HepG2 (cell line): ENCODE measurements around the gene THSD8. TPM values are rescaled to one million over a fixed set of nuclear protein-coding genes. Genes with fewer than 3 reads are reported as not detected.

Experiments used
- ETS1 ChIP-seq: sonication (generic); formaldehyde crosslinking; IDR thresholded peaks from 2 replicates; pipeline ENCODE4 v1.4.0; 2020; ENCODE audit warnings: missing genetic modification reagents
- FOSL1 ChIP-seq: sonication (generic); formaldehyde crosslinking; IDR thresholded peaks from 2 replicates; pipeline ENCODE4 v1.9.0; 2021; ENCODE audit warnings: missing genetic modification reagents, borderline replicate concordance
- FOXK1 ChIP-seq: sonication (generic); formaldehyde crosslinking; IDR thresholded peaks from 2 replicates; pipeline ENCODE4 v1.4.0; 2020; ENCODE audit warnings: low read depth, missing genetic modification reagents, borderline replicate concordance
- KDM1A ChIP-seq: IDR thresholded peaks from 2 replicates; pipeline ENCODE4 v1.6.1; 2016; ENCODE audit warnings: missing compliant biosample characterization
- NFE2 ChIP-seq: sonication (generic); formaldehyde crosslinking; IDR thresholded peaks from 2 replicates; pipeline ENCODE4 v1.4.0; 2020; ENCODE audit warnings: missing genetic modification reagents
- PITX1 ChIP-seq: sonication (generic); formaldehyde crosslinking; IDR thresholded peaks from 2 replicates; pipeline ENCODE4 v1.5.1; 2020; ENCODE audit warnings: mild to moderate bottlenecking, missing genetic modification reagents
- SNAPC4 ChIP-seq: sonication (generic); formaldehyde crosslinking; IDR thresholded peaks from 2 replicates; pipeline ENCODE4 v1.4.0; 2020; ENCODE audit warnings: mild to moderate bottlenecking, missing genetic modification reagents
- ZNF207 ChIP-seq: fragments of 450-650 bp; IDR thresholded peaks from 2 replicates; pipeline ENCODE4 v1.6.1; 2016; ENCODE audit warnings: antibody characterized with exemption, borderline replicate concordance
- ZNF589 ChIP-seq: sonication (generic); formaldehyde crosslinking; conservative IDR thresholded peaks from 2 replicates; pipeline ENCODE4 v1.8.0; 2022; ENCODE audit warnings: mild to moderate bottlenecking, moderate library complexity, missing genetic modification reagents
- ZNF652 ChIP-seq: IDR thresholded peaks from 2 replicates; pipeline ENCODE4 v1.6.1; 2016; ENCODE audit warnings: low read depth, borderline replicate concordance
- polyA plus RNA-seq, 8 experiments: library from polyadenylated mRNA; depleted of rRNA in 3 of 8; stranded (reverse) in 7 of 8; unstranded in 1 of 8; fragments of >200 nt; fragmentation: Illumina TruSeq in 4 of 8; extraction: Trizol in 4 of 8; gene quantifications; 2 replicates each; pipeline versions ENCODE4 v1.2.1 to v1.2.3, GENCODE V29; 2011 to 2016; ENCODE audit warnings: low read depth in 4 of 8, missing spikeins in 1 of 8, mixed read lengths in 1 of 8; ENCODE audit not compliant: insufficient read depth in 1 of 8
- total RNA-seq, 5 experiments: library from RNA; depleted of rRNA; stranded (reverse); fragments of >200 nt; fragmentation: Illumina TruSeq; extraction: Trizol; gene quantifications; 2 replicates each; pipeline ENCODE4 v1.2.3, GENCODE V29; 2016; ENCODE audit warnings: low read depth in 1 of 5
- TF ChIP-seq, protein P1 (sequence below), 2 experiments: sonication (generic) in 1 of 2; formaldehyde crosslinking in 1 of 2; IDR thresholded peaks; 2 replicates each; pipeline versions ENCODE4 v1.4.0 to v1.6.1; 2018 to 2020; ENCODE audit warnings: missing genetic modification reagents in 2 of 2, borderline replicate concordance in 1 of 2, low read depth in 1 of 2, mild to moderate bottlenecking in 1 of 2, missing biosample characterization in 1 of 2
- TF ChIP-seq, protein P2 (sequence below): sonication (generic); formaldehyde crosslinking; IDR thresholded peaks from 2 replicates; pipeline ENCODE4 v1.4.0; 2020; ENCODE audit warnings: missing genetic modification reagents, borderline replicate concordance
- TF ChIP-seq, protein P3 (sequence below): sonication (generic); formaldehyde crosslinking; IDR thresholded peaks from 2 replicates; pipeline ENCODE4 v1.5.0; 2020; ENCODE audit warnings: missing genetic modification reagents

Gene THSD8
- total and polyA plus RNA-seq, 2 of the 13 experiments (the other 11 are each of a cell fraction or from before 2014, with no cell fraction given) = 4.8 to 14.9 TPM

- TF ChIP-seq FOXK1 (CRISPR knock-in tag) = peak; percentile 58; the same call in 1 of the 2 replicates
- TF ChIP-seq, protein P1, sequence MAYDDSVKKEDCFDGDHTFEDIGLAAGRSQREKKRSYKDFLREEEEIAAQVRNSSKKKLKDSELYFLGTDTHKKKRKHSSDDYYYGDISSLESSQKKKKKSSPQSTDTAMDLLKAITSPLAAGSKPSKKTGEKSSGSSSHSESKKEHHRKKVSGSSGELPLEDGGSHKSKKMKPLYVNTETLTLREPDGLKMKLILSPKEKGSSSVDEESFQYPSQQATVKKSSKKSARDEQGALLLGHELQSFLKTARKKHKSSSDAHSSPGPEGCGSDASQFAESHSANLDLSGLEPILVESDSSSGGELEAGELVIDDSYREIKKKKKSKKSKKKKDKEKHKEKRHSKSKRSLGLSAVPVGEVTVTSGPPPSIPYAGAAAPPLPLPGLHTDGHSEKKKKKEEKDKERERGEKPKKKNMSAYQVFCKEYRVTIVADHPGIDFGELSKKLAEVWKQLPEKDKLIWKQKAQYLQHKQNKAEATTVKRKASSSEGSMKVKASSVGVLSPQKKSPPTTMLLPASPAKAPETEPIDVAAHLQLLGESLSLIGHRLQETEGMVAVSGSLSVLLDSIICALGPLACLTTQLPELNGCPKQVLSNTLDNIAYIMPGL (CRISPR knock-in tag; IDR thresholded peaks at IDR 0.05; ENCODE audit: borderline replicate concordance in 1 of 2, low read depth in 1 of 2) = peak in 1 of 2 experiments; percentile 55; a peak in 3 of 4 replicates
- TF ChIP-seq KDM1A (CRISPR knock-in tag) = no peak
- no peak for TF ChIP-seq ETS1 (CRISPR knock-in tag)
- no peak for TF ChIP-seq FOSL1 (CRISPR knock-in tag)
- TF ChIP-seq, protein P2, sequence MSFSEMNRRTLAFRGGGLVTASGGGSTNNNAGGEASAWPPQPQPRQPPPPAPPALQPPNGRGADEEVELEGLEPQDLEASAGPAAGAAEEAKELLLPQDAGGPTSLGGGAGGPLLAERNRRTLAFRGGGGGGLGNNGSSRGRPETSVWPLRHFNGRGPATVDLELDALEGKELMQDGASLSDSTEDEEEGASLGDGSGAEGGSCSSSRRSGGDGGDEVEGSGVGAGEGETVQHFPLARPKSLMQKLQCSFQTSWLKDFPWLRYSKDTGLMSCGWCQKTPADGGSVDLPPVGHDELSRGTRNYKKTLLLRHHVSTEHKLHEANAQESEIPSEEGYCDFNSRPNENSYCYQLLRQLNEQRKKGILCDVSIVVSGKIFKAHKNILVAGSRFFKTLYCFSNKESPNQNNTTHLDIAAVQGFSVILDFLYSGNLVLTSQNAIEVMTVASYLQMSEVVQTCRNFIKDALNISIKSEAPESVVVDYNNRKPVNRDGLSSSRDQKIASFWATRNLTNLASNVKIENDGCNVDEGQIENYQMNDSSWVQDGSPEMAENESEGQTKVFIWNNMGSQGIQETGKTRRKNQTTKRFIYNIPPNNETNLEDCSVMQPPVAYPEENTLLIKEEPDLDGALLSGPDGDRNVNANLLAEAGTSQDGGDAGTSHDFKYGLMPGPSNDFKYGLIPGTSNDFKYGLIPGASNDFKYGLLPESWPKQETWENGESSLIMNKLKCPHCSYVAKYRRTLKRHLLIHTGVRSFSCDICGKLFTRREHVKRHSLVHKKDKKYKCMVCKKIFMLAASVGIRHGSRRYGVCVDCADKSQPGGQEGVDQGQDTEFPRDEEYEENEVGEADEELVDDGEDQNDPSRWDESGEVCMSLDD (CRISPR knock-in tag) = no peak
- peak; percentile 22; the same call in 1 of the 2 replicates for TF ChIP-seq PITX1 (CRISPR knock-in tag)
- 0 out of 2 replicates have a peak, but pooled peaks have one; percentile 60 for TF ChIP-seq ZNF589
- no peak for TF ChIP-seq ZNF652 (CRISPR knock-in tag)
- TF ChIP-seq NFE2 (CRISPR knock-in tag) = no peak
- TF ChIP-seq ZNF207 = no peak
- TF ChIP-seq, protein P3, sequence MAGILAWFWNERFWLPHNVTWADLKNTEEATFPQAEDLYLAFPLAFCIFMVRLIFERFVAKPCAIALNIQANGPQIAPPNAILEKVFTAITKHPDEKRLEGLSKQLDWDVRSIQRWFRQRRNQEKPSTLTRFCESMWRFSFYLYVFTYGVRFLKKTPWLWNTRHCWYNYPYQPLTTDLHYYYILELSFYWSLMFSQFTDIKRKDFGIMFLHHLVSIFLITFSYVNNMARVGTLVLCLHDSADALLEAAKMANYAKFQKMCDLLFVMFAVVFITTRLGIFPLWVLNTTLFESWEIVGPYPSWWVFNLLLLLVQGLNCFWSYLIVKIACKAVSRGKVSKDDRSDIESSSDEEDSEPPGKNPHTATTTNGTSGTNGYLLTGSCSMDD = no peak
- no peak for TF ChIP-seq SNAPC4 (CRISPR knock-in tag)
These were observed 8.3 kb upstream of the THSD8 start (continued) for GRCh38 chr19:12793290-12794195.
